PC-3 (cell line): ENCODE results near the gene TMEM242.

ENCODE experiments used
- EZH2 ChIP-seq: fragments of 300-600 bp; sonication (generic); IDR thresholded peaks from one replicate; pipeline ENCODE4 v1.6.1; 2017; ENCODE audit warnings: antibody characterized with exemption, mild to moderate bottlenecking, low read length; ENCODE audit not compliant: unreplicated experiment
- EZH2phosphoT487 ChIP-seq: fragments of 300-600 bp; sonication (generic); IDR thresholded peaks from 2 replicates; pipeline ENCODE4 v1.6.1; 2018; ENCODE audit warnings: mild to moderate bottlenecking, antibody characterized with exemption, low read length, borderline replicate concordance
- TF ChIP-seq, protein P1 (sequence below): fragments of 300-600 bp; sonication (generic); conservative IDR thresholded peaks from 2 replicates; pipeline ENCODE4 v1.5.1; 2017; ENCODE audit warnings: antibody characterized with exemption, low read depth, mild to moderate bottlenecking, low read length

GRCh38 chr6:157298216-157298724, 25.0 kb downstream of the TMEM242 start:
- TF ChIP-seq, protein P1, sequence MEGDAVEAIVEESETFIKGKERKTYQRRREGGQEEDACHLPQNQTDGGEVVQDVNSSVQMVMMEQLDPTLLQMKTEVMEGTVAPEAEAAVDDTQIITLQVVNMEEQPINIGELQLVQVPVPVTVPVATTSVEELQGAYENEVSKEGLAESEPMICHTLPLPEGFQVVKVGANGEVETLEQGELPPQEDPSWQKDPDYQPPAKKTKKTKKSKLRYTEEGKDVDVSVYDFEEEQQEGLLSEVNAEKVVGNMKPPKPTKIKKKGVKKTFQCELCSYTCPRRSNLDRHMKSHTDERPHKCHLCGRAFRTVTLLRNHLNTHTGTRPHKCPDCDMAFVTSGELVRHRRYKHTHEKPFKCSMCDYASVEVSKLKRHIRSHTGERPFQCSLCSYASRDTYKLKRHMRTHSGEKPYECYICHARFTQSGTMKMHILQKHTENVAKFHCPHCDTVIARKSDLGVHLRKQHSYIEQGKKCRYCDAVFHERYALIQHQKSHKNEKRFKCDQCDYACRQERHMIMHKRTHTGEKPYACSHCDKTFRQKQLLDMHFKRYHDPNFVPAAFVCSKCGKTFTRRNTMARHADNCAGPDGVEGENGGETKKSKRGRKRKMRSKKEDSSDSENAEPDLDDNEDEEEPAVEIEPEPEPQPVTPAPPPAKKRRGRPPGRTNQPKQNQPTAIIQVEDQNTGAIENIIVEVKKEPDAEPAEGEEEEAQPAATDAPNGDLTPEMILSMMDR = no peak
- TF ChIP-seq EZH2phosphoT487 = no peak
- no peak for TF ChIP-seq EZH2
